Stromal cell of bone marrow (primary cell): ENCODE data around the gene NECAB3.

Experiments
- DNase-seq: peaks from one replicate; pipeline ENCODE4 v3.0.0-alpha.2; 2012; ENCODE audit warnings: low read depth

The NECAB3 gene

GRCh38 chr20:33609504-33609903, 64.7 kb downstream of the NECAB3 start:
- DNase-seq, result no peak
